Vagina (tissue), 2 donors: ENCODE data around the gene SLC10A3.

Source experiments
- CTCF ChIP-seq, 3 experiments: fragments of 450-650 bp in 2 of 3; fragments of 200-600 bp in 1 of 3; sonication (generic) in 1 of 3; IDR thresholded peaks; one replicate each; pipeline ENCODE4 v1.5.1; 2017 to 2019; ENCODE audit warnings: antibody characterized with exemption in 3 of 3, mild to moderate bottlenecking in 2 of 3, moderate library complexity in 2 of 3
- POLR2A ChIP-seq, 2 donors: fragments of 450-650 bp; IDR thresholded peaks; one replicate each; pipeline ENCODE4 v1.6.1; 2017; ENCODE audit warnings: antibody characterized with exemption in 2 of 2, mild to moderate bottlenecking in 2 of 2, moderate library complexity in 2 of 2
- POLR2AphosphoS5 ChIP-seq, 2 donors: sonication (generic); formaldehyde crosslinking; IDR thresholded peaks; one replicate each; pipeline ENCODE4 v1.9.0; 2017; ENCODE audit warnings: antibody characterized with exemption in 2 of 2, mild to moderate bottlenecking in 2 of 2, low read depth in 1 of 2; ENCODE audit not compliant: insufficient read depth in 1 of 2

- no peak for TF ChIP-seq CTCF (IDR thresholded peaks at IDR 0.05)
- no peak for TF ChIP-seq POLR2A (IDR thresholded peaks at IDR 0.05)
- no peak for TF ChIP-seq POLR2AphosphoS5 (IDR thresholded peaks at IDR 0.05; ENCODE audit: insufficient read depth in 1 of 2, low read depth in 1 of 2)
These were observed 18.4 kb downstream of the SLC10A3 start for GRCh38 chrX:154471839-154472684.
